Subcutaneous abdominal adipose tissue (tissue), 5 donors: ENCODE results near the gene SELP.

Experiments used
- H3K27ac ChIP-seq: one replicate; pipeline ENCODE4 v1.7.0; 2013; ENCODE audit warnings: low read depth, mild to moderate bottlenecking, inconsistent platforms, low read length, moderate library complexity
- H3K27me3 ChIP-seq, 5 donors: one replicate each; pipeline ENCODE4 v1.7.0; 2013; ENCODE audit warnings: low read length in 5 of 5, inconsistent platforms in 1 of 5; ENCODE audit not compliant: control insufficient read depth in 5 of 5, insufficient read depth in 4 of 5
- H3K36me3 ChIP-seq, 5 donors: one replicate each; pipeline ENCODE4 v1.7.0; 2013; ENCODE audit warnings: low read length in 5 of 5; ENCODE audit not compliant: control insufficient read depth in 5 of 5, insufficient read depth in 5 of 5
- H3K4me1 ChIP-seq, 5 donors: one replicate each; pipeline ENCODE4 v1.7.0; 2013; ENCODE audit warnings: low read length in 5 of 5, mild to moderate bottlenecking in 3 of 5, moderate library complexity in 1 of 5; ENCODE audit not compliant: control insufficient read depth in 5 of 5, insufficient read depth in 5 of 5
- H3K4me3 ChIP-seq, 5 donors: one replicate each; pipeline ENCODE4 v1.7.0; 2013; ENCODE audit warnings: low read length in 5 of 5, low read depth in 1 of 5
- H3K9ac ChIP-seq, 5 donors: one replicate each; pipeline ENCODE4 v1.7.0; 2013; ENCODE audit warnings: low read length in 5 of 5, mild to moderate bottlenecking in 4 of 5, moderate library complexity in 3 of 5
- H3K9me3 ChIP-seq, 5 donors: one replicate each; pipeline ENCODE4 v1.7.0; 2013; ENCODE audit warnings: low read length in 5 of 5; ENCODE audit not compliant: control insufficient read depth in 5 of 5
- donor health status: healthy.
- donor health status: healthy.
- donor health status: healthy.
- donor health status: healthy.
- donor health status: healthy.

The SELP gene

DNA sequence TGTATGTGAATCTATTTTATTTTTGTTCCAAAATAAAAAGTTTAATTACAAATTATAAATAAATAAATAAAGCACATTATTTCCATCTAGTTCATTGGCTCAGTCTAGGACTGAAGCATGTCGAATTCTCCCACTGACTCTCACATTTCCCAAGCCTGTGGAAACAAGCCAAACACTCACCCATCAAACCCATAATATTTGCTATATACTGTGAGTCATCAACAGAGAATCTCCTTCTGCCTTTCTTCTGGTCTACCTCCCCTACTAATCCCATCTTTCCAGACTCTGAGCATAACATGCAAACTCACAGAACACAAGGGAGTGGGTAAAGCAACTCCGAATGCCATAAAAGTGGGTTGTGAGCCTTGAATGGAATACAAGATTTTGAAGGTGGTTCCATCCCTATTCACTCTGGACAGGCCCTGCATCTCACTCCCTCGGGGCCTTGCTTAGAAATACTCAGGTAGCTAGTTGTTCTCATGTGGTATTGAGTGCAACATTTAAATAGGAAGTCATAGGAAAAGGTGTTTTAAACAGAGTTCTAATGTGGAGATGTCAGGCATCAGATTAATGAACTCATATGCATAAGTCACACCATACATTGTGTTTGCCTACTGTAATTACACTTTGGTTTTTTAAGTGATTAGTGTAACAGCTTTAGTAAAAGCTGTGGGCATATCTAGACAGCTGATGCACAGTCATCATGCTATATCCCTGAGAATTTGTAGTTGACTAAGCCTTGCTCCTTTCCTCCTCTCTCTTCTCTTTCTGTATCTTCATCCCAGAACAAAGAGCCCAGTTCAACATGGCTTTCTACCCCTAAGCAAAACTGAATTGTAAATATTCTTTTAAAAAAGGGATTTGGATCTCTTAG, 90.7 kb downstream of the SELP start:
- Histone ChIP-seq H3K36me3 (no peaks in the 10 kb centered on the region), H3K4me3 (no peak overlapping the region), H3K9ac (no peak overlapping the region), H3K4me1 (no peaks in the 10 kb centered on the region), H3K27me3 (no peaks in the 10 kb centered on the region), H3K27ac (no peak overlapping the region), H3K9me3 (no peaks in the 10 kb centered on the region)
